ENCODE measurements around the gene EYA2. TPM values are rescaled to one million over a fixed set of nuclear protein-coding genes. Genes with fewer than 3 reads are reported as not detected.

EYA2 gene
- total RNA-seq, 1 experiment from 2014 or later, result 0.25 TPM

DNA sequence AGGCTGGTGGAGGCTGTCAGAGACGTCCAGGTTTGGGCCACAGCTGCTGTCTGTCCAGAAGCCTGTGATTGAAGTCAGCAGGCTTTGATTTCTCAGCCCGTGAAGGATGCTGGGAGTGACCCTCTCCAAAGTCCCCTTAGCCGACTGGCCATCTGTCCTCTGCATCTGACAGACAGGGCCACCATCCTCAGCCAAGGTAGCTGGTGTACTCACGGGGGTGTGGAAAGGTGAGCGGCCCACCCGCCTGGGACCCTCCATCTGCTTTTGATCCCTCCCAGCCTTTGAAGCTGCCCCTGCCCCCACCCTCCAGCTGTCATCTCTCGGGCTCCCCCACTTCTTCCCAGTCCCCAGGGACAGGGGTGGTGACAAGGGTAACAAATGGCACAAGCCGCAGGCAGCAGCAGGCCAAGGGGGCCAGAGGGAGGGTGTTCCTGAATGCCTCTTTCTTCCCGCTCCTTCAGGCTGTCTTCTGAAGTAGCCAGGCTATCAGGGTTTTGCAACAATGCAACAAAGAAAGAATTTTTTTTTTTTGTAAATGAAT is 84.4 kb downstream of the EYA2 start:
- no peaks in the 10 kb centered on the region for H3K36me3 Mint-ChIP-seq (ENCODE audit: insufficient read depth, unreplicated experiment)
- intact Hi-C loops (cut with micrococcal nuclease; ENCODE audit: unreplicated experiment), result no loop called here
- Histone ChIP-seq H3K27me3 (replicated peaks; ENCODE audit: control insufficient read depth, insufficient read depth, low read length) (no peaks in the 10 kb centered on the region), H3K4me1 (no peaks in the 10 kb centered on the region), H3K36me3 (ENCODE audit: control insufficient read depth, insufficient read depth, low read length) (no peaks in the 10 kb centered on the region), H3K9me3 (no peaks in the 10 kb centered on the region), H3K4me3 (ENCODE audit: low read depth, low read length) (no peak overlapping the region)
- ChIA-PET CTCF (no interaction called here), POLR2A (no interaction called here)
- no peak overlapping the region for H3K27ac Mint-ChIP-seq (ENCODE audit: unreplicated experiment)
- H3K27me3 Mint-ChIP-seq (ENCODE audit: insufficient read depth, unreplicated experiment), result peaks cover 17% of the 10 kb centered on the region
- peaks cover 10% of the 10 kb centered on the region for H3K9me3 Mint-ChIP-seq (ENCODE audit: unreplicated experiment)
- TF ChIP-seq CTCF (IDR thresholded peaks at IDR 0.05; ENCODE audit: insufficient read depth in 1 of 2, low read depth in 1 of 2, low read length in 1 of 2, severe bottlenecking in 1 of 2, unreplicated experiment in 1 of 2), result no peak
- no peak overlapping the region for H3K4me3 Mint-ChIP-seq (ENCODE audit: unreplicated experiment)
- no peaks in the 10 kb centered on the region for H3K4me1 Mint-ChIP-seq (ENCODE audit: low read depth, unreplicated experiment)
- no TSS peak for BruUV-seq (replicated peaks)
- no peak for DNase-seq

DNA sequence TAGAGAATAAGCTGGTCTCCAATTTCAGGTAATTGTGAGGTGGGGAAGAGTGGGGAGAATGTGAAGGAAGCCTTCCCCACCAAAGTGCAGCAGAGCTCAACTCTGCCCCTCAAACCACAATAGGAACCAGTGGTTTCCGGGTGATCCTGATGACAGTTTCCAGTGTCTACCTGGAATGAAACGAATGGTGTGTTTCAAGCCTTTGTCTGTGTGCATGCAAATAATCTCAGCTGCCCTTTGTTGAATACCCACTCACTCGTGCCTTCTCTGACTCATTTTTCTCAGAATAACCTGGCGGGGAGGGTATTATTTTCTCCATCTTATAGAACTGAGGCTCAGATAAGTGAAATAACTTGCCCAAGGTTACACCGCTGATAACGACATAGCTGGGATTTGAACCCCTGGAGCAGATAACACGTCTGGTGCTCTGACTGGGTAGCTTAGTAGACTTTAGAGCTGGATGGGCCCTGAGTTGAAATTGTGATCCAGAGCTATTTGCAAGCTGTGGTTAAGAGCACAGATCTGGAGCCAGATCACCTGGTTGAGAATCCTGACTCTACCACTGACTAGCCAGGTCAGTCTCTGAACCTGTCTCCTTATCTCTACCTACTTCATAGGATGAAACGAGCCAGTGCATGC is 85.1 kb downstream of the EYA2 start:
- CTCF ChIA-PET, result no interaction called here
- Mint-ChIP-seq H3K4me3 (ENCODE audit: unreplicated experiment) (no peak overlapping the region), H3K27ac (ENCODE audit: unreplicated experiment) (no peak overlapping the region), H3K4me1 (ENCODE audit: low read depth, unreplicated experiment) (no peaks in the 10 kb centered on the region), H3K36me3 (ENCODE audit: insufficient read depth, unreplicated experiment) (no peaks in the 10 kb centered on the region), H3K27me3 (ENCODE audit: insufficient read depth, unreplicated experiment) (peaks cover 17% of the 10 kb centered on the region), H3K9me3 (ENCODE audit: unreplicated experiment) (peaks cover 10% of the 10 kb centered on the region)
- intact Hi-C loops (cut with micrococcal nuclease; ENCODE audit: unreplicated experiment), result no loop called here
- H3K4me1 ChIP-seq, result no peaks in the 10 kb centered on the region
- POLR2A ChIA-PET, result no interaction called here
- no peaks in the 10 kb centered on the region for H3K9me3 ChIP-seq
- H3K27me3 ChIP-seq (replicated peaks; ENCODE audit: control insufficient read depth, insufficient read depth, low read length), result no peaks in the 10 kb centered on the region
- no peak overlapping the region for H3K4me3 ChIP-seq (ENCODE audit: low read depth, low read length)
- no TSS peak for BruUV-seq (replicated peaks)
- TF ChIP-seq CTCF (IDR thresholded peaks at IDR 0.05; ENCODE audit: insufficient read depth in 1 of 2, low read depth in 1 of 2, low read length in 1 of 2, severe bottlenecking in 1 of 2, unreplicated experiment in 1 of 2), result no peak
- H3K36me3 ChIP-seq (ENCODE audit: control insufficient read depth, insufficient read depth, low read length), result no peaks in the 10 kb centered on the region
- DNase-seq, result peak in 1 of 2 experiments; percentile 30

GRCh38 chr20:46981184-46981583 is 86.5 kb downstream of the EYA2 start:
- no TSS peak for BruUV-seq (replicated peaks)
- no peak overlapping the region for H3K27ac Mint-ChIP-seq (ENCODE audit: unreplicated experiment)
- H3K36me3 Mint-ChIP-seq (ENCODE audit: insufficient read depth, unreplicated experiment), result no peaks in the 10 kb centered on the region
- H3K27me3 Mint-ChIP-seq (ENCODE audit: insufficient read depth, unreplicated experiment), result peaks cover 17% of the 10 kb centered on the region
- ChIA-PET CTCF (no interaction called here), POLR2A (no interaction called here)
- Histone ChIP-seq H3K9me3 (no peaks in the 10 kb centered on the region), H3K4me1 (0 out of 2 replicates have a peak, but pooled peaks cover 3% of the 10 kb centered on the region), H3K27me3 (replicated peaks; ENCODE audit: control insufficient read depth, insufficient read depth, low read length) (no peaks in the 10 kb centered on the region), H3K36me3 (ENCODE audit: control insufficient read depth, insufficient read depth, low read length) (no peaks in the 10 kb centered on the region), H3K4me3 (ENCODE audit: low read depth, low read length) (no peak overlapping the region)
- intact Hi-C loops (cut with micrococcal nuclease; ENCODE audit: unreplicated experiment), result no loop called here
- DNase-seq, result no peak
- peaks cover 10% of the 10 kb centered on the region for H3K9me3 Mint-ChIP-seq (ENCODE audit: unreplicated experiment)
- TF ChIP-seq CTCF (IDR thresholded peaks at IDR 0.05; ENCODE audit: insufficient read depth in 1 of 2, low read depth in 1 of 2, low read length in 1 of 2, severe bottlenecking in 1 of 2, unreplicated experiment in 1 of 2), result no peak
- H3K4me3 Mint-ChIP-seq (ENCODE audit: unreplicated experiment), result no peak overlapping the region
- H3K4me1 Mint-ChIP-seq (ENCODE audit: low read depth, unreplicated experiment), result no peaks in the 10 kb centered on the region

Measured in Caco-2 (cell line).